ENCODE data around the gene VPS13D.
A peak's percentile ranks its signal among the peaks of the same experiment; 100 is the strongest.
"Not testable (repeated sequence)": the region's sequence is repeated elsewhere in the genome, so short reads cannot be mapped to it uniquely, and the experiment has no call there.

The VPS13D gene

GRCh38 chr1:12524266-12524665 lies 294.4 kb downstream of the VPS13D start:
- DNase-seq, result no peak

DNA sequence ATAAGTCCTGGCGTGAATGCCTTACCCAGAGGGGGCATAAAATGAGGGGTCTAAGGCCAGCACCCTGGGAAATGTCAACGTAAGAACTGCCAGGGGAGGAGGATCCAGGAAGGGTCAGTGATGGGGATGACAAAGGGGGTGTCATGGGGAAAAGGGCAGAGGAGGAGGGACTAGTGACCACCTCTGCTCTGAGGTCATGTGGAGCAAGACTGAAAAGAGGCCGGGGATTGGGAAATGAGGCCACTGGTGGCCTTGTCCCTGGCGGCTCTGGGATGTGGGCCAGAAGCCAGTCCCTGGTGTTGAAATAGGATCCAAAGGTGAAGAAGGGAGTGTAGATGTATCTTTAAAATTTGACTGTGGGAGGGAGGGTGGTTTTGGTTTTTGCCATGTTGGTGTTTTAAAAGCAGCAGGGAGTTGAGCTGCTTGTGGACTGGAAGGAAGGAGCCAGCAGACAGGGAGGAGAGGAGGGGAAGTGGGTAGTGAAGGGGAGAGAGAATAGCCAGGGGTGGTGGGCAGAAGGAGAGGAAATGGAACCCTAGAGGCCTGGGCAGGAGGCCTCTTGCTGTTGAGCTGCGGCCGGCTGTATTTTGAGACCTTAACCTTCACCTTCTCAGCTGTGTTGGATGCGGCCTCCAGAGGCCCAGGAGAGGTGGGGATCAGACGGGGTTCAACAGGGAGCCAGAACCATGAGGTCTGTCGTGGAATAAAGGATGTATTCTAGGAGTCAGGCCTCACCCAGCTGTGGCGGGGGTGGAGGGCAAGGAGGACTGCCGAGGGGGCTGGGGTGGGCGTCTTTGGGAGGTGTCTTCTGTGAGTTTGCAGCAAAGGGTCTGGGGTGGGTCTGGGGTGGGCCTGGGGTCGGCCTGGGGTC lies 295.7 kb downstream of the VPS13D start:
- DNase-seq, result no peak

- no peak for DNase-seq
Measured at GRCh38 chr1:12527564-12527963, 297.7 kb downstream of the VPS13D start.

DNA sequence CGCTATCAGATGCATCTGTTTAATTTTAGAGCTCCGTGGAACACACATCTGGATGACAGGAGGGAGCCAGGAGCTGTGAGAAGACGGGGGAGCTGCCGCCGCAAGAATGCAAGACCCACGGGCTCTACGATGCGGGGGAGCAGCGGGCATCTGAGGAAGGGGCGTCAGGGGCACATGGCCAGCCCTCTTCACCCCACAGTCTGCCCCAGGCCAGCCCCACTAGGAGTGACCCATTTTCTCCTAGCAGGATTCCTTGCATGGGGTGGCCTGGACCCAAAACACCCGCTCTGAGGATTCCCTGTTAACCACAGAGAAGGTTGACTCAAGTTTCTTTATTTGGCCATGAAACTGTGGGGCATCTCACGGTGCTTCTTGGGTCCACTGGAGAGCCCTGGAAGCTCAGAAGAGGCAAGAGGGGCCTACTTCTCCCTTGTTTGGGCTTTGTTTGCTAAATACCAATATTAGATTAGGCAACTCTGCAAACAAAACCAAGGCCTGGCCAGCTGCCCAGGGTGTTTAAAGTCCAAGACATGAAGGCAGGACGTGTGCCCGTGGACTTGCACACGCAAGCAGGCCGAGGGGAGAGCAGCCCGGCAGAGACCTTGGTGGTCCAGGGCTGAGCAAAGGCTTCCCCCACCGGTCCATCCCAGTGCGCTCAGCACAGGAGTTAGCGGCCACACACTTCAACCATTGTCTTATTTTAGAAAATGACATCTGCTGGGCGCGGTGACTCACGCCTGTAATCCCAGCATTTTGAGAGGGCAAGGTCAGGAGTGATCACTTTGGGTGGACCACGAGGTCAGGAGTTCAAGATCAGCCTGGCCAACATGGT lies 298.4 kb downstream of the VPS13D start:
- no peak for DNase-seq

DNA sequence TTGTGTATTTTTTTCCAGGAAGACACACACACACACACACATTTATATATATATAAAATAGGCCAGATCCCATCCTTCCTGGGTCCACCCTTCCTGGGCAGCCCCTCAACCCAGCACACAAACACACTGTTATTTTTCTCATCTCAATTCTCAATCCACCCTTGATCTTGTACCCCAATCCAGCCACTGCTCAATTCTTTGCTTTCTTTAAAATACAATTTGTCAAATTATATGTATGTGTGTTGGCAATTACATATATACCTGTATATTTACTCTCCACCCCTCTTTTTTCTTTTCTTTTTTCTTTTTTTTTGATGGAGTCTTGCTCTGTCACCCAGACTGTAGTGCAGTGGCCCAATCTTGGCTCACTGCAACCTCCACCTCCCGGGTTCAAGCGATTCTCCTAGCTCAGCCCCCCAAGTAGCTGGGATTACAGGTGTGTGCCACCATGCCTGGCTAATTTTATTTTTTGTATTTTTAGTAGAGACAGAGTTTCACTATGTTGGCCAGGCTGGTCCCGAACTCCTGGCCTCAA lies 299.9 kb downstream of the VPS13D start:
- DNase-seq, result no peak

- no peak for DNase-seq
Measured at GRCh38 chr1:12530462-12531178, 300.8 kb downstream of the VPS13D start.

- DNase-seq, result no peak
Measured at GRCh38 chr1:12531179-12531499, 301.3 kb downstream of the VPS13D start.

DNA sequence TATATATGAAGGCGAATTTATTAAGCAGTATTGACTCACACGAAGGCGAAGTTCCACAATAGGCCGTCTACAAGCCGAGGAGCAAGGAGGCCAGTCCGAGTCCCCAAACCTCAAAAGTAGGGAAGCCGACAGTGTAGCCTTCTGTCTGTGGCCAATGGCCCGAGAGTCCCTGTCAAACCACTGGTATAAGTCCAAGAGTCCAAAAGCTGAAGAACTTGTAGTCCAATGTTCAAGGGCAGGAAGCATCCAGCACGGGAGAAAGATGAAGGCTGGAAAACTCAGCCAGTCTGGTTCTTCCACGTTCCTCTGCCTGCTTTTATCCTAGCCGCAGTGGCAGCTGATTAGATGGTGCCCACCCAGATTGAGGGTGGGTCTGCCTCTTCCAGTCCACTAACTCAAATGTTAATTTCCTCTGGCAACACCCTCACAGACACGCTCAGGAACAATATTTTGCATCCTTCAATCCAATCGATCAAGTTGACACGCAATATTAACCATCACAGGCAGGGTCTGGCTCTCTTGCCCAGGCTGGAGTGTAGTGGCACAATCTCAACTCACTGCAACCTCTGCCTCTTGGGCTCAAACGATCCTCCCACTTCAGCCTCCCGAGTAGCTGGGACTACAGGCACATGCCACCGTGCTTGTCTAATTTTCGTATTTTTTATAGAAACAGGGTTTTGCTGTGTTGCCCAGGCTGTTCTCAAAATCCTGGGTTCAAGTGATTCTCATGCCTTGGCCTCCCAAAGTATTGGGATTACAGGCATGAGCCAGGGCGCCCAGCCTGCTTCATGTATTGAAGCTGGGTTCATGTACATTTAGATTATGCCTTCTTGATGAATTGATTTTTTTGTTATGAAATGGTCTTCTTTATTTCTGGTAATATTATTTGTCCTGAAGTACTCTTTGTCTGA lies 302.8 kb downstream of the VPS13D start:
- no peak for DNase-seq

GRCh38 chr1:12536023-12536639 lies 306.3 kb downstream of the VPS13D start:
- no peak for DNase-seq

DNA sequence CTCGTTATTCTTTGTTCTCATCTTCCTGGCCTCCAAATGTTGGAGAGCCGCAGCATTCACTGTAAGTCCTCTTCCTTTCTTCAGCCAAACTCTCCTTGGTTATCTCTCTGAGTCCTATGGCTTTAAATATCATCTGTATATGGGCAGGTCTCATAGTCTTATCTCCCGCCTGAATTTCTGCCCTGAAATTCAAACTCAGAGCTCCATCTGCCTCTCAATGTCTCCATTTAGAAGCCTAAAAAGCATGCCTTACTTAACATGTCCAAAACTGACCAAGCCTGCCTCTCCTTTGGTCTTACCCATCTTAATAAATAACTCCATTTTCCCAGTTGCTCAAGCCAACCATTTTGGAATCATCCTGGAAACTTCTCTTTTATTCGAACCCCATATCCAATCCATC lies 307.5 kb downstream of the VPS13D start:
- DNase-seq, result no peak

- DNase-seq, result no peak
Measured at GRCh38 chr1:12537906-12538461, 308.2 kb downstream of the VPS13D start.

DNA sequence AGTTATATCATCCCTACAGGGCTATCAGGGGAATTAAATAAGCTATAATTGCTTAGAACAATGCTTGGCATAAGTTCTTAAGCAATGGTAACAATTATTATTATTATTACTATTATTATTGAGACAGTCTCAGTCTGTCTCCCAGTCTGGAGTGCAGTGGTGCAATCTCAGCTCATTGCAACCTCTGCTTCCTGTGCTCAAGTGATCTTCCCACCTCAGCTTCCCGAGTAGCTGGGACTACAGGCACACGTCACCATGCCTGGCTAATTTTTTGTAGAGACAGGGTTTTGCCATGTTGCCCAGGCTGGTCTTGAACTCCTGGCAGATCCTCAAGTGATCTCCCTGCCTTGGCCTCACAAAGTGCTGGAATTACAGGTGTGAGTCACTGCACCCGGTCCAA lies 308.7 kb downstream of the VPS13D start:
- DNase-seq, result not testable (repeated sequence)

- no peak for DNase-seq
Measured at GRCh38 chr1:12539320-12539704, 309.5 kb downstream of the VPS13D start.

GRCh38 chr1:12539705-12540579 lies 310.1 kb downstream of the VPS13D start:
- peak; percentile 86 for DNase-seq

DNA sequence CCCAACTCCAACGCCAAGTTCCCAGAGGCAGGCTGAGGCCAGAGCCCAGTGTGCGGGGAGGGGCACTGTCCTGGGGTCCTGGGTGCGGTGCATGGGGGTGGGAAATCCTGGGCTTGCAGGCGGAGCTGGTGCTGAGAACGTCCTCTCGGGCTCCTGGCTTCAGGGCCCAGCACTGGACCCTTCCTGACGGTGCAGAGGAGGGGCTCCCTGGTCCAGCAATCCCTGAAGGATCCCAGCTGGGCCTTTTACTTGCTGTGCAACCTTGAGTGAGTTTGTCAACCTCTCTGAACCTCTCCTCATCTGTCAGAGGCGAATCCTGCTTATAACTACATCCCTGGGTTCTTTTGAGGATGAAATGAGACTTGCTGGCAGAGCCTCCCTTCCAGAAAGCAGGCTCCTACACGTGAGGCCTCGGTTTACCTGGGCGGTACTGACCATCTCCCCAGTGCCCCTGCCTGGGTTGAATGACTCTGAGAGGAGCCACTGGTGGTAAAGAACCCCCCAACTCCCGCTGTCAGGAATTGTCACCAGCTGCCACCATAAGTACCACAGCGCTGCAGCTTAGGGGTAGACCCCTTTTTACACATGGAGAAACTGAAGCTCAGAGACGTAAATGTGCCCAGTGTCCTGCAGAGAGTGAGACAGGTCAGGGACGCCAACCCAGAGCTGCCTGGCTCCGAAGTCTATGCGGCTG lies 310.9 kb downstream of the VPS13D start:
- no peak for DNase-seq

GRCh38 chr1:12541274-12542137 lies 311.7 kb downstream of the VPS13D start:
- no peak for DNase-seq

DNA sequence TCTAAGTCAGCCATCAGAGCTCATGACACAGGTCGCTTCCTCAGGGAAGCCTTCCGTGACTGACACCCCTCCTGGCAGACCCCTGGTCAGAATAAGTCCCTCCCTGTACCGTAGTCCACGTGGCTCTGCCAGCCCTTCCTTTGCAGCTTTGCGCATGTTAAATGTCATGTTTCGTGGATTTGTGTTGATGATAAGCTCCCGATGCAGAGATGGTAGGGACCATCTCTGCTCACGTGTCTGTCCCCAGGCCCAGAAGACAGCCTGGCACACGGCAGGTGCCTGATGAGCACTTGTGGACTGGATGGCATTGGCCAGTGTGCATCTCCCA lies 312.3 kb downstream of the VPS13D start:
- no peak for DNase-seq

Data from left hindlimb (tissue), 1 donor.